WTC11 (cell line): ENCODE results near the gene RYR2. TPM values are rescaled to one million over a fixed set of nuclear protein-coding genes. Genes with fewer than 3 reads are reported as not detected.

Source experiments
- ATAC-seq: fragments of 200-7000 bp; cut with Tn5 transposase; 2 replicates; pipeline ENCODE4 v1.10.0; 2021; ENCODE audit warnings: mild to moderate bottlenecking, moderate library complexity
- CTCF ChIA-PET: fragments of 300-600 bp; sonication (Branson Sonifier 250); formaldehyde crosslinking; loops from one replicate; lab custom pipeline; 2021; ENCODE audit warnings: antibody characterized with exemption; lab: Charles Lee
- POLR2A ChIA-PET: fragments of 350-600 bp; sonication (Branson Sonifier 250); formaldehyde crosslinking; loops from one replicate; lab custom pipeline; 2021; ENCODE audit warnings: antibody characterized with exemption; lab: Charles Lee
- DNase-seq: peaks from one replicate; pipeline ENCODE4 v3.0.0; 2021; ENCODE audit warnings: low spot score
- H3K27ac Mint-ChIP-seq: 2 replicates; pipeline ENCODE4 v1.8.0; 2021; ENCODE audit warnings: mixed read lengths
- H3K27me3 Mint-ChIP-seq: 2 replicates; pipeline ENCODE4 v1.8.0; 2021; ENCODE audit warnings: low read depth, mild to moderate bottlenecking, moderate library complexity, mixed read lengths
- H3K36me3 Mint-ChIP-seq: 2 replicates; pipeline ENCODE4 v1.8.0; 2021; ENCODE audit warnings: mixed read lengths
- H3K4me1 Mint-ChIP-seq: 2 replicates; pipeline ENCODE4 v1.8.0; 2022; ENCODE audit warnings: mixed read lengths
- H3K4me3 Mint-ChIP-seq: 2 replicates; pipeline ENCODE4 v1.8.0; 2021; ENCODE audit warnings: mild to moderate bottlenecking, moderate library complexity, mixed read lengths
- H3K9me3 Mint-ChIP-seq: 2 replicates; pipeline ENCODE4 v1.8.0; 2021; ENCODE audit warnings: mixed read lengths
- ESRRA ChIP-seq: sonication (generic); formaldehyde crosslinking; IDR thresholded peaks from 2 replicates; pipeline ENCODE4 v1.8.1; 2022; ENCODE audit warnings: mild to moderate bottlenecking, missing genetic modification reagents, borderline replicate concordance
- GRHL2 ChIP-seq: fragments of 250-450 bp; sonication (Bioruptor Pico); IDR thresholded peaks from 2 replicates; pipeline ENCODE4 v1.8.0; 2022; ENCODE audit warnings: mild to moderate bottlenecking, moderate library complexity; ENCODE audit not compliant: insufficient replicate concordance, severe bottlenecking
- JAZF1 ChIP-seq: fragments of 250-450 bp; sonication (Bioruptor Pico); IDR thresholded peaks from 2 replicates; pipeline ENCODE4 v1.9.0; 2021; ENCODE audit warnings: moderate library complexity, mild to moderate bottlenecking, inconsistent platforms
- NFYB ChIP-seq: sonication (generic); formaldehyde crosslinking; conservative IDR thresholded peaks from 2 replicates; pipeline ENCODE4 v1.8.0; 2022; ENCODE audit warnings: low read depth, missing genetic modification reagents
- OVOL2 ChIP-seq: fragments of 250-450 bp; sonication (Bioruptor Pico); IDR thresholded peaks from 2 replicates; pipeline ENCODE4 v1.9.0; 2021; ENCODE audit warnings: mild to moderate bottlenecking, borderline replicate concordance
- PRRX2 ChIP-seq: fragments of 250-450 bp; sonication (Bioruptor Pico); IDR thresholded peaks from 2 replicates; pipeline ENCODE4 v1.8.0; 2021; ENCODE audit warnings: mild to moderate bottlenecking
- RELA ChIP-seq: sonication (generic); formaldehyde crosslinking; IDR thresholded peaks from 2 replicates; pipeline ENCODE4 v1.8.1; 2022; ENCODE audit warnings: missing genetic modification reagents, mild to moderate bottlenecking, borderline replicate concordance
- SMAD4 ChIP-seq: sonication (generic); formaldehyde crosslinking; IDR thresholded peaks from 2 replicates; pipeline ENCODE4 v1.8.0; 2022; ENCODE audit warnings: mild to moderate bottlenecking, missing genetic modification reagents
- SOX15 ChIP-seq: fragments of 250-450 bp; sonication (Bioruptor Pico); IDR thresholded peaks from 2 replicates; pipeline ENCODE4 v1.9.0; 2021; ENCODE audit warnings: mild to moderate bottlenecking
- TEAD1 ChIP-seq: sonication (generic); formaldehyde crosslinking; IDR thresholded peaks from 2 replicates; pipeline ENCODE4 v1.8.0; 2022; ENCODE audit warnings: mild to moderate bottlenecking, missing genetic modification reagents
- TP53 ChIP-seq: sonication (generic); formaldehyde crosslinking; IDR thresholded peaks from 2 replicates; pipeline ENCODE4 v1.8.1; 2023; ENCODE audit warnings: mild to moderate bottlenecking, missing genetic modification reagents
- ZNF263 ChIP-seq: sonication (generic); formaldehyde crosslinking; IDR thresholded peaks from 2 replicates; pipeline ENCODE4 v1.8.1; 2022; ENCODE audit warnings: low read depth, mild to moderate bottlenecking, moderate library complexity, missing genetic modification reagents
- ZNF317 ChIP-seq: sonication (generic); formaldehyde crosslinking; IDR thresholded peaks from 2 replicates; pipeline ENCODE4 v1.8.1; 2023; ENCODE audit warnings: low read depth, mild to moderate bottlenecking, moderate library complexity, missing genetic modification reagents, borderline replicate concordance
- ZNF416 ChIP-seq: fragments of 250-450 bp; sonication (Bioruptor Pico); IDR thresholded peaks from 2 replicates; pipeline ENCODE4 v1.9.0; 2021; ENCODE audit warnings: mild to moderate bottlenecking, inconsistent platforms
- ZNF671 ChIP-seq: fragments of 250-450 bp; sonication (Bioruptor Pico); IDR thresholded peaks from 2 replicates; pipeline ENCODE4 v1.8.0; 2021; ENCODE audit warnings: mild to moderate bottlenecking
- total RNA-seq: library from RNA; stranded (reverse); gene quantifications from 3 replicates; pipeline ENCODE4 v1.2.3, GENCODE V29; 2021
- TF ChIP-seq, protein P1 (sequence below): sonication (generic); formaldehyde crosslinking; IDR thresholded peaks from 2 replicates; pipeline ENCODE4 v1.8.0; 2022; ENCODE audit warnings: mild to moderate bottlenecking, missing genetic modification reagents
- TF ChIP-seq, protein P2 (sequence below): sonication (generic); formaldehyde crosslinking; IDR thresholded peaks from 2 replicates; pipeline ENCODE4 v1.8.0; 2023; ENCODE audit warnings: missing genetic modification reagents
- TF ChIP-seq, protein P3 (sequence below): sonication (generic); formaldehyde crosslinking; IDR thresholded peaks from 2 replicates; pipeline ENCODE4 v1.8.1; 2023; ENCODE audit warnings: mild to moderate bottlenecking, missing genetic modification reagents
- TF ChIP-seq, protein P4 (sequence below): fragments of 250-450 bp; sonication (Bioruptor Pico); IDR thresholded peaks from 2 replicates; pipeline ENCODE4 v1.8.0; 2021; ENCODE audit warnings: mild to moderate bottlenecking
- TF ChIP-seq, protein P5 (sequence below): sonication (generic); formaldehyde crosslinking; IDR thresholded peaks from 2 replicates; pipeline ENCODE4 v1.8.0; 2023; ENCODE audit warnings: missing genetic modification reagents, mild to moderate bottlenecking, borderline replicate concordance
- TF ChIP-seq, protein P6 (sequence below): sonication (generic); formaldehyde crosslinking; IDR thresholded peaks from 2 replicates; pipeline ENCODE4 v1.8.1; 2023; ENCODE audit warnings: mild to moderate bottlenecking, missing genetic modification reagents, borderline replicate concordance

RYR2 gene
- total RNA-seq, 1 experiment from 2014 or later: 7.9 TPM

DNA sequence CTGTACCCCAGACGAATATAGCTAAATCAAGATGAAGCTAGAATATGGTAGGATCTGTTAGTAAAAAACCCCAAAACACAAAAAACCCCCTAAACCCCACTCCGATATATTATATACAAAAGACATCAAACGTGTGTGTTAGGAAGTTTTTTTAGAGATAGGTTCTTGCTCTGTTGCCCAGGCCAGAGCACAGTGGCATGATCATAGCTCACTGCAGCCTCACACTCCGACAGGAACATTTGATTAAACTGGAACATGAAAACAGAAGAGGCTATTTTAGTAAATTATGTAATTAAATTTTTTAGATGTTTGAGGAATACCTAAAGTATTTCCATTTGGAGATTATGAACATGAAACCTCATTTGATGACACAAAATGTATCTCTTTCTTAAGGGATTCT is 8.2 kb upstream of the RYR2 start:
- ChIA-PET CTCF (no interaction called here), POLR2A (no interaction called here)
- no peaks in the 10 kb centered on the region for H3K9me3 Mint-ChIP-seq
- no peak for DNase-seq
- TF ChIP-seq SMAD4 (no peak), OVOL2 (no peak), PRRX2 (CRISPR knock-in tag) (no peak)
- H3K36me3 Mint-ChIP-seq: no peaks in the 10 kb centered on the region
- H3K4me3 Mint-ChIP-seq: no peak overlapping the region
- no peaks in the 10 kb centered on the region; the same call in 1 of the 2 replicates for H3K27me3 Mint-ChIP-seq
- peaks cover 35% of the 10 kb centered on the region for H3K4me1 Mint-ChIP-seq
- no peak for ATAC-seq
- H3K27ac Mint-ChIP-seq: no peak overlapping the region

DNA sequence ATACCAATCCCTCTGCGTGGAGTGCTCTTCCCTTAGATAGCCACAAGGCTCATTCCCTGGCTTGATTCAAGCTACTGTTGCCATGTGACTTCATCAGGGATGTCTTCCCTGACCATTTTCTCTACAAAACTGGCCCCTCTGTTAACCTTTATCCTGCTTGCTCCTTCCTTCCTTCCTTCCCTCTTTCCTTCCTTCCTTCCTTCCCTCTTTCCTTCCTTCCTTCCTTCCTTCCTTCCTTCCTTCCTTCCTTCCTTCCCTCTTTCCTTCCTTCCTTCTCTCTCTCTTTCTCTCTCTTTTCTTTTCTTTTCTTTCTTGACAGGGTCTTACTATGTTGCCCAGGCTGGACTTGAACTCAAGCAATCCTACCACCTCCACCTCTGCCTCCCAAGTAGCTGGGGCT is 6.2 kb upstream of the RYR2 start:
- no peak overlapping the region for H3K4me3 Mint-ChIP-seq
- ATAC-seq (no peak), DNase-seq (no peak)
- ChIA-PET POLR2A (no interaction called here), CTCF (no interaction called here)
- H3K27me3 Mint-ChIP-seq: peaks cover 6% of the 10 kb centered on the region
- no peak overlapping the region for H3K27ac Mint-ChIP-seq
- TF ChIP-seq RELA (no peak), SOX15 (CRISPR knock-in tag) (no peak), SMAD4 (no peak), JAZF1 (CRISPR knock-in tag) (no peak), ZNF671 (no peak), ESRRA (CRISPR knock-in tag) (no peak)
- TF ChIP-seq, protein P1, sequence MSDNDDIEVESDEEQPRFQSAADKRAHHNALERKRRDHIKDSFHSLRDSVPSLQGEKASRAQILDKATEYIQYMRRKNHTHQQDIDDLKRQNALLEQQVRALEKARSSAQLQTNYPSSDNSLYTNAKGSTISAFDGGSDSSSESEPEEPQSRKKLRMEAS: no peak
- TF ChIP-seq, protein P2, sequence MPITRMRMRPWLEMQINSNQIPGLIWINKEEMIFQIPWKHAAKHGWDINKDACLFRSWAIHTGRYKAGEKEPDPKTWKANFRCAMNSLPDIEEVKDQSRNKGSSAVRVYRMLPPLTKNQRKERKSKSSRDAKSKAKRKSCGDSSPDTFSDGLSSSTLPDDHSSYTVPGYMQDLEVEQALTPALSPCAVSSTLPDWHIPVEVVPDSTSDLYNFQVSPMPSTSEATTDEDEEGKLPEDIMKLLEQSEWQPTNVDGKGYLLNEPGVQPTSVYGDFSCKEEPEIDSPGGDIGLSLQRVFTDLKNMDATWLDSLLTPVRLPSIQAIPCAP: no peak
- TF ChIP-seq, protein P3, sequence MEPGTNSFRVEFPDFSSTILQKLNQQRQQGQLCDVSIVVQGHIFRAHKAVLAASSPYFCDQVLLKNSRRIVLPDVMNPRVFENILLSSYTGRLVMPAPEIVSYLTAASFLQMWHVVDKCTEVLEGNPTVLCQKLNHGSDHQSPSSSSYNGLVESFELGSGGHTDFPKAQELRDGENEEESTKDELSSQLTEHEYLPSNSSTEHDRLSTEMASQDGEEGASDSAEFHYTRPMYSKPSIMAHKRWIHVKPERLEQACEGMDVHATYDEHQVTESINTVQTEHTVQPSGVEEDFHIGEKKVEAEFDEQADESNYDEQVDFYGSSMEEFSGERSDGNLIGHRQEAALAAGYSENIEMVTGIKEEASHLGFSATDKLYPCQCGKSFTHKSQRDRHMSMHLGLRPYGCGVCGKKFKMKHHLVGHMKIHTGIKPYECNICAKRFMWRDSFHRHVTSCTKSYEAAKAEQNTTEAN (CRISPR knock-in tag): no peak
- TF ChIP-seq, protein P4, sequence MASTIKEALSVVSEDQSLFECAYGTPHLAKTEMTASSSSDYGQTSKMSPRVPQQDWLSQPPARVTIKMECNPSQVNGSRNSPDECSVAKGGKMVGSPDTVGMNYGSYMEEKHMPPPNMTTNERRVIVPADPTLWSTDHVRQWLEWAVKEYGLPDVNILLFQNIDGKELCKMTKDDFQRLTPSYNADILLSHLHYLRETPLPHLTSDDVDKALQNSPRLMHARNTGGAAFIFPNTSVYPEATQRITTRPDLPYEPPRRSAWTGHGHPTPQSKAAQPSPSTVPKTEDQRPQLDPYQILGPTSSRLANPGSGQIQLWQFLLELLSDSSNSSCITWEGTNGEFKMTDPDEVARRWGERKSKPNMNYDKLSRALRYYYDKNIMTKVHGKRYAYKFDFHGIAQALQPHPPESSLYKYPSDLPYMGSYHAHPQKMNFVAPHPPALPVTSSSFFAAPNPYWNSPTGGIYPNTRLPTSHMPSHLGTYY (CRISPR knock-in tag): no peak
- TF ChIP-seq, protein P5, sequence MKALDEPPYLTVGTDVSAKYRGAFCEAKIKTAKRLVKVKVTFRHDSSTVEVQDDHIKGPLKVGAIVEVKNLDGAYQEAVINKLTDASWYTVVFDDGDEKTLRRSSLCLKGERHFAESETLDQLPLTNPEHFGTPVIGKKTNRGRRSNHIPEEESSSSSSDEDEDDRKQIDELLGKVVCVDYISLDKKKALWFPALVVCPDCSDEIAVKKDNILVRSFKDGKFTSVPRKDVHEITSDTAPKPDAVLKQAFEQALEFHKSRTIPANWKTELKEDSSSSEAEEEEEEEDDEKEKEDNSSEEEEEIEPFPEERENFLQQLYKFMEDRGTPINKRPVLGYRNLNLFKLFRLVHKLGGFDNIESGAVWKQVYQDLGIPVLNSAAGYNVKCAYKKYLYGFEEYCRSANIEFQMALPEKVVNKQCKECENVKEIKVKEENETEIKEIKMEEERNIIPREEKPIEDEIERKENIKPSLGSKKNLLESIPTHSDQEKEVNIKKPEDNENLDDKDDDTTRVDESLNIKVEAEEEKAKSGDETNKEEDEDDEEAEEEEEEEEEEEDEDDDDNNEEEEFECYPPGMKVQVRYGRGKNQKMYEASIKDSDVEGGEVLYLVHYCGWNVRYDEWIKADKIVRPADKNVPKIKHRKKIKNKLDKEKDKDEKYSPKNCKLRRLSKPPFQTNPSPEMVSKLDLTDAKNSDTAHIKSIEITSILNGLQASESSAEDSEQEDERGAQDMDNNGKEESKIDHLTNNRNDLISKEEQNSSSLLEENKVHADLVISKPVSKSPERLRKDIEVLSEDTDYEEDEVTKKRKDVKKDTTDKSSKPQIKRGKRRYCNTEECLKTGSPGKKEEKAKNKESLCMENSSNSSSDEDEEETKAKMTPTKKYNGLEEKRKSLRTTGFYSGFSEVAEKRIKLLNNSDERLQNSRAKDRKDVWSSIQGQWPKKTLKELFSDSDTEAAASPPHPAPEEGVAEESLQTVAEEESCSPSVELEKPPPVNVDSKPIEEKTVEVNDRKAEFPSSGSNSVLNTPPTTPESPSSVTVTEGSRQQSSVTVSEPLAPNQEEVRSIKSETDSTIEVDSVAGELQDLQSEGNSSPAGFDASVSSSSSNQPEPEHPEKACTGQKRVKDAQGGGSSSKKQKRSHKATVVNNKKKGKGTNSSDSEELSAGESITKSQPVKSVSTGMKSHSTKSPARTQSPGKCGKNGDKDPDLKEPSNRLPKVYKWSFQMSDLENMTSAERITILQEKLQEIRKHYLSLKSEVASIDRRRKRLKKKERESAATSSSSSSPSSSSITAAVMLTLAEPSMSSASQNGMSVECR (CRISPR knock-in tag): no peak
- no peaks in the 10 kb centered on the region for H3K36me3 Mint-ChIP-seq
- peaks cover 22% of the 10 kb centered on the region for H3K4me1 Mint-ChIP-seq
- no peaks in the 10 kb centered on the region for H3K9me3 Mint-ChIP-seq

DNA sequence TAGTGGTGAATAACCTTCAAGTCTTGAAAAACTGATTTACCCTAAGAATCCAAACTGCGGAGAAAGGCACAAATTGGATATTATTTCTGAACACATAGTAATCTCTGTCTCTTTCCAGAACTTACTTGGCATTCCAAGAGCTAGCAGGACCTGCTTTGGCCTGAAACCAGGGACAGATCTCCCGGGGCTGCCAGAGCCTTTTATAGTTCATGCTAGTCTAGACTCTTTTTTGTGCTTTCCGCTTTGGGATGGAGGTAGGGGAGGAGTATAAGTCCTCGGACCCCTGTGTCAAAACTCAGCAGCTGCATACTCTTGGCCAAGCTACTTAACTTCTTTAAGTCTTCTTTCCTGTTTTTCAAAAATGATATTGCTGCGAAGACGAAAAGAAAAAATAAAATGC is 3.8 kb upstream of the RYR2 start:
- Mint-ChIP-seq H3K4me1 (peaks cover 8% of the 10 kb centered on the region), H3K9me3 (no peaks in the 10 kb centered on the region), H3K27ac (no peak overlapping the region), H3K36me3 (no peaks in the 10 kb centered on the region), H3K27me3 (peaks cover 24% of the 10 kb centered on the region), H3K4me3 (no peak overlapping the region)
- ATAC-seq (no peak), DNase-seq (no peak)
- TF ChIP-seq, protein P6, sequence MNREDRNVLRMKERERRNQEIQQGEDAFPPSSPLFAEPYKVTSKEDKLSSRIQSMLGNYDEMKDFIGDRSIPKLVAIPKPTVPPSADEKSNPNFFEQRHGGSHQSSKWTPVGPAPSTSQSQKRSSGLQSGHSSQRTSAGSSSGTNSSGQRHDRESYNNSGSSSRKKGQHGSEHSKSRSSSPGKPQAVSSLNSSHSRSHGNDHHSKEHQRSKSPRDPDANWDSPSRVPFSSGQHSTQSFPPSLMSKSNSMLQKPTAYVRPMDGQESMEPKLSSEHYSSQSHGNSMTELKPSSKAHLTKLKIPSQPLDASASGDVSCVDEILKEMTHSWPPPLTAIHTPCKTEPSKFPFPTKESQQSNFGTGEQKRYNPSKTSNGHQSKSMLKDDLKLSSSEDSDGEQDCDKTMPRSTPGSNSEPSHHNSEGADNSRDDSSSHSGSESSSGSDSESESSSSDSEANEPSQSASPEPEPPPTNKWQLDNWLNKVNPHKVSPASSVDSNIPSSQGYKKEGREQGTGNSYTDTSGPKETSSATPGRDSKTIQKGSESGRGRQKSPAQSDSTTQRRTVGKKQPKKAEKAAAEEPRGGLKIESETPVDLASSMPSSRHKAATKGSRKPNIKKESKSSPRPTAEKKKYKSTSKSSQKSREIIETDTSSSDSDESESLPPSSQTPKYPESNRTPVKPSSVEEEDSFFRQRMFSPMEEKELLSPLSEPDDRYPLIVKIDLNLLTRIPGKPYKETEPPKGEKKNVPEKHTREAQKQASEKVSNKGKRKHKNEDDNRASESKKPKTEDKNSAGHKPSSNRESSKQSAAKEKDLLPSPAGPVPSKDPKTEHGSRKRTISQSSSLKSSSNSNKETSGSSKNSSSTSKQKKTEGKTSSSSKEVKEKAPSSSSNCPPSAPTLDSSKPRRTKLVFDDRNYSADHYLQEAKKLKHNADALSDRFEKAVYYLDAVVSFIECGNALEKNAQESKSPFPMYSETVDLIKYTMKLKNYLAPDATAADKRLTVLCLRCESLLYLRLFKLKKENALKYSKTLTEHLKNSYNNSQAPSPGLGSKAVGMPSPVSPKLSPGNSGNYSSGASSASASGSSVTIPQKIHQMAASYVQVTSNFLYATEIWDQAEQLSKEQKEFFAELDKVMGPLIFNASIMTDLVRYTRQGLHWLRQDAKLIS (CRISPR knock-in tag): no peak
- TF ChIP-seq ZNF263 (CRISPR knock-in tag) (no peak), ZNF317 (CRISPR knock-in tag) (no peak), TP53 (CRISPR knock-in tag) (no peak), TEAD1 (CRISPR knock-in tag) (no peak), ZNF416 (CRISPR knock-in tag) (no peak), NFYB (CRISPR knock-in tag) (no peak), GRHL2 (no peak)
- POLR2A ChIA-PET: no interaction called here
- CTCF ChIA-PET: interaction anchor here (1.6 kb wide), 1 partner anchor 524 kb away, joined by 3 read pairs; no protein-coding TSS in a partner anchor
